SK-N-SH (cell line): Measurements from ENCODE around the gene SLX4IP. TPM values are rescaled to one million over a fixed set of nuclear protein-coding genes. Genes with fewer than 3 reads are reported as not detected.

Source experiments
- CTCF ChIA-PET: fragments of 300-600, 350-600 bp; formaldehyde crosslinking; extraction: SDS; loops from one replicate; lab custom pipeline; 2021; lab: Yijun Ruan, JAX
- POLR2A ChIA-PET: fragments of 350-600 bp; sonication (Branson Sonifier 250); formaldehyde crosslinking; extraction: SDS; loops from one replicate; lab custom pipeline; 2020; ENCODE audit warnings: antibody characterized with exemption, inconsistent platforms; lab: Yijun Ruan, JAX
- DNase-seq: peaks from one replicate; pipeline ENCODE4 v3.0.0; 2012
- H2AFZ ChIP-seq: fragments of 200-600 bp; sonication (generic); 2 replicates; pipeline ENCODE4 v1.8.1; 2016; ENCODE audit warnings: antibody characterized with exemption, mild to moderate bottlenecking, low read depth
- H3F3A ChIP-seq: fragments of 200-600 bp; sonication (generic); replicated peaks from 2 replicates; pipeline ENCODE3; 2016; ENCODE audit warnings: antibody characterized with exemption, mild to moderate bottlenecking; ENCODE audit not compliant: insufficient read depth
- H3K27ac ChIP-seq, 2 experiments: fragments of 200-500 bp in 1 of 2; fragments of 200-600 bp in 1 of 2; sonication (Bioruptor generic) in 1 of 2; sonication (generic), shearing (Covaris generic) in 1 of 2; 2 replicates each; pipeline versions ENCODE4 v1.5.1 to v1.6.1; 2014 to 2016; ENCODE audit warnings: low read depth in 2 of 2, inconsistent platforms in 1 of 2, low read length in 1 of 2, mild to moderate bottlenecking in 1 of 2, mixed read lengths in 1 of 2
- H3K27me3 ChIP-seq: fragments of 200-600 bp; sonication (generic), shearing (Covaris generic); 2 replicates; pipeline ENCODE4 v1.6.1; 2016; ENCODE audit warnings: mixed run types; ENCODE audit not compliant: insufficient read depth
- H3K36me3 ChIP-seq, 2 experiments: fragments of 200-500 bp in 1 of 2; fragments of 200-600 bp in 1 of 2; sonication (Bioruptor generic) in 1 of 2; sonication (generic) in 1 of 2; replicated peaks in 1 of 2; 2 replicates each; pipeline versions ENCODE3 to v1.5.1; 2014 to 2016; ENCODE audit warnings: low read length in 1 of 2, mild to moderate bottlenecking in 1 of 2; ENCODE audit not compliant: insufficient read depth in 2 of 2, control insufficient read depth in 1 of 2
- H3K4me1 ChIP-seq, 2 experiments: fragments of 200-500 bp in 1 of 2; fragments of 200-600 bp in 1 of 2; sonication (Bioruptor generic) in 1 of 2; sonication (generic), shearing (Covaris generic) in 1 of 2; 2 replicates each; pipeline versions ENCODE4 v1.5.1 to v1.6.1; 2014 to 2016; ENCODE audit warnings: low read depth in 1 of 2, low read length in 1 of 2, mixed run types in 1 of 2; ENCODE audit not compliant: insufficient read depth in 2 of 2, control insufficient read depth in 1 of 2
- H3K4me2 ChIP-seq: fragments of 200-600 bp; sonication (generic), shearing (Covaris generic); 2 replicates; pipeline ENCODE4 v1.6.1; 2017; ENCODE audit warnings: mixed run types
- H3K4me3 ChIP-seq, 2 experiments: fragments of 200-500 bp in 1 of 2; fragments of 200-600 bp in 1 of 2; sonication (Bioruptor generic) in 1 of 2; sonication (generic), shearing (Covaris generic) in 1 of 2; 2 replicates each; pipeline versions ENCODE4 v1.5.1 to v1.8.1; 2014 to 2016; ENCODE audit warnings: low read depth in 2 of 2, inconsistent platforms in 1 of 2, low read length in 1 of 2, mild to moderate bottlenecking in 1 of 2, mixed read lengths in 1 of 2, moderate library complexity in 1 of 2
- H3K79me2 ChIP-seq: fragments of 200-600 bp; sonication (generic); 2 replicates; pipeline ENCODE4 v1.8.1; 2017; ENCODE audit warnings: mild to moderate bottlenecking; ENCODE audit not compliant: insufficient read depth
- H3K9ac ChIP-seq: fragments of 200-600 bp; sonication (generic); 2 replicates; pipeline ENCODE4 v1.6.1; 2017; ENCODE audit warnings: mixed run types
- H3K9me2 ChIP-seq: fragments of 200-600 bp; sonication (generic); 2 replicates; pipeline ENCODE4 v1.6.1; 2017; ENCODE audit warnings: mixed run types
- H3K9me3 ChIP-seq: fragments of 200-600 bp; sonication (generic); 2 replicates; pipeline ENCODE4 v1.6.1; 2017; ENCODE audit warnings: mixed run types, mild to moderate bottlenecking, moderate library complexity
- H4K20me1 ChIP-seq: fragments of 200-600 bp; sonication (generic); 2 replicates; pipeline ENCODE4 v1.6.1; 2017; ENCODE audit warnings: mild to moderate bottlenecking, mixed run types; ENCODE audit not compliant: insufficient read depth
- CTCF ChIP-seq: fragments of 200-600 bp; sonication (generic); IDR thresholded peaks from 2 replicates; pipeline ENCODE4 v1.6.1; 2017; ENCODE audit warnings: antibody characterized with exemption, mild to moderate bottlenecking, moderate library complexity
- ELF1 ChIP-seq: IDR thresholded peaks from 2 replicates; pipeline ENCODE4 v1.4.0; 2012
- EP300 ChIP-seq, 2 experiments: IDR thresholded peaks; 2 replicates each; pipeline versions ENCODE4 v1.4.0 to v1.6.1; 2012; ENCODE audit warnings: borderline replicate concordance in 1 of 2, low read depth in 1 of 2, low read length in 1 of 2
- EZH2phosphoT487 ChIP-seq: fragments of 200-600 bp; sonication (generic); IDR thresholded peaks from 2 replicates; pipeline ENCODE4 v1.6.1; 2017; ENCODE audit warnings: low read depth, mixed run types, mild to moderate bottlenecking, antibody characterized with exemption, moderate library complexity, borderline replicate concordance
- FOSL2 ChIP-seq: IDR thresholded peaks from 2 replicates; pipeline ENCODE4 v1.4.0; 2012; ENCODE audit warnings: low read depth, mild to moderate bottlenecking, moderate library complexity, borderline replicate concordance
- FOXJ3 ChIP-seq: sonication (generic); formaldehyde crosslinking; IDR thresholded peaks from 2 replicates; pipeline ENCODE4 v1.5.1; 2020; ENCODE audit warnings: mild to moderate bottlenecking, missing genetic modification reagents
- GATA2 ChIP-seq: sonication (generic); formaldehyde crosslinking; IDR thresholded peaks from 2 replicates; pipeline ENCODE4 v1.5.0; 2020; ENCODE audit warnings: mild to moderate bottlenecking, missing genetic modification reagents
- IRF3 ChIP-seq: fragments of 150-350 bp; IDR thresholded peaks from 2 replicates; pipeline ENCODE4 v1.6.1; 2016; ENCODE audit warnings: mild to moderate bottlenecking, low read depth, low read length
- JUND ChIP-seq: IDR thresholded peaks from 2 replicates; pipeline ENCODE4 v1.4.0; 2012
- MEF2A ChIP-seq: IDR thresholded peaks from 2 replicates; pipeline ENCODE4 v1.4.0; 2012; ENCODE audit warnings: low read depth, borderline replicate concordance
- NFIC ChIP-seq: IDR thresholded peaks from 2 replicates; pipeline ENCODE4 v1.4.0; 2012; ENCODE audit warnings: borderline replicate concordance
- RFX5 ChIP-seq: IDR thresholded peaks from 2 replicates; pipeline ENCODE4 v1.6.1; 2012; ENCODE audit warnings: mild to moderate bottlenecking, improper control_type of control experiment, low read length
- SMC3 ChIP-seq: IDR thresholded peaks from 2 replicates; pipeline ENCODE4 v1.6.1; 2012; ENCODE audit warnings: low read depth, low read length, improper control_type of control experiment
- TEAD4 ChIP-seq: IDR thresholded peaks from 2 replicates; pipeline ENCODE4 v1.4.0; 2012; ENCODE audit warnings: mild to moderate bottlenecking, borderline replicate concordance; ENCODE audit not compliant: insufficient read depth
- USF2 ChIP-seq: fragments of 150-350 bp; IDR thresholded peaks from 2 replicates; pipeline ENCODE4 v1.6.1; 2017; ENCODE audit warnings: antibody characterized with exemption, low read length, low read depth, borderline replicate concordance
- ZBTB33 ChIP-seq: IDR thresholded peaks from 2 replicates; pipeline ENCODE4 v1.4.0; 2012; ENCODE audit warnings: low read depth, borderline replicate concordance
- WGBS: methylation state at CpG from one replicate; pipeline ENCODE4 v1.1.6; 2017; ENCODE audit warnings: low lambda C conversion rate; 5-methylcytosine and 5-hydroxymethylcytosine counted together
- polyA plus RNA-seq, 3 experiments: library from polyadenylated mRNA; depleted of rRNA; stranded (reverse); fragments of >200 nt; gene quantifications; 2 replicates each; pipeline ENCODE4 v1.2.3, GENCODE V29; 2012

Gene SLX4IP
- polyA plus RNA-seq, 1 of the 3 experiments (the other 2 are of a cell fraction): 1.3 TPM

GRCh38 chr20:10411673-10412072 lies 23.4 kb upstream of the SLX4IP start:
- Histone ChIP-seq H3K27ac (no peak overlapping the region), H3K4me1 (peaks cover 0 to 12% of the 10 kb centered on the region in 2 experiments; a peak in 2 of 4 replicates), H3K79me2 (peaks cover 4% of the 10 kb centered on the region; the same call in 1 of the 2 replicates), H3K9me3 (no peaks in the 10 kb centered on the region), H4K20me1 (no peaks in the 10 kb centered on the region), H2AFZ (no peak overlapping the region), H3K36me3 (peaks cover 30 to 39% of the 10 kb centered on the region in 2 experiments), H3K27me3 (no peaks in the 10 kb centered on the region), H3K9ac (no peak overlapping the region), H3F3A (no peaks in the 10 kb centered on the region), H3K4me3 (no peak overlapping the region), H3K4me2 (no peak overlapping the region), H3K9me2 (no peaks in the 10 kb centered on the region)
- CTCF ChIA-PET: interaction anchor here (1.0 to 9.4 kb wide), 6 partner anchors 10 to 795 kb away, joined by 3 to 65 read pairs (median 4); no protein-coding TSS in a partner anchor
- DNase-seq: no peak
- POLR2A ChIA-PET: no interaction called here
- WGBS: 96% methylated on average over 1 of the region's 1 CpG
- TF ChIP-seq CTCF (no peak), JUND (no peak), USF2 (no peak), MEF2A (no peak), ZBTB33 (no peak), FOXJ3 (CRISPR knock-in tag) (no peak), GATA2 (CRISPR knock-in tag) (no peak)

GRCh38 chr20:10412591-10413408 lies 22.3 kb upstream of the SLX4IP start:
- ChIA-PET CTCF (interaction anchor here (0.6 to 9.4 kb wide), 17 partner anchors 8 to 795 kb away, joined by 3 to 65 read pairs (median 4); no protein-coding TSS in a partner anchor), POLR2A (interaction anchor here (0.7 kb wide), 1 partner anchor 194 kb away, joined by 3 read pairs; the partner anchor contains the start of gene SNAP25)
- Histone ChIP-seq H3K79me2 (peaks cover 13% of the 10 kb centered on the region; the same call in 1 of the 2 replicates), H3K9me2 (no peaks in the 10 kb centered on the region), H3K36me3 (peaks cover 29 to 35% of the 10 kb centered on the region in 2 experiments), H3F3A (no peaks in the 10 kb centered on the region), H2AFZ (no peak overlapping the region), H3K27me3 (no peaks in the 10 kb centered on the region), H3K9me3 (no peaks in the 10 kb centered on the region), H4K20me1 (no peaks in the 10 kb centered on the region), H3K9ac (no peak overlapping the region), H3K4me3 (no peak overlapping the region), H3K4me1 (peaks cover 0 to 12% of the 10 kb centered on the region in 2 experiments; a peak in 2 of 4 replicates), H3K4me2 (no peak overlapping the region), H3K27ac (no peak overlapping the region)
- no peak for DNase-seq
- WGBS: 67% methylated on average over 5 of the region's 5 CpGs
- no peak for TF ChIP-seq TEAD4
- TF ChIP-seq NFIC: no peak
- TF ChIP-seq SMC3: peak; percentile 24; the same call in 1 of the 2 replicates
- TF ChIP-seq ELF1: no peak
- no peak for TF ChIP-seq EP300 (IDR thresholded peaks at IDR 0.05; ENCODE audit: borderline replicate concordance in 1 of 2, low read depth in 1 of 2, low read length in 1 of 2)
- TF ChIP-seq FOSL2: no peak
- TF ChIP-seq GATA2 (CRISPR knock-in tag): no peak
- peak; percentile 55 for TF ChIP-seq CTCF
- TF ChIP-seq JUND: no peak
- no peak for TF ChIP-seq EZH2phosphoT487
- no peak for TF ChIP-seq RFX5
- TF ChIP-seq IRF3: no peak
